ENCODE results near the gene LRRTM4.
"Not testable (repeated sequence)": the region's sequence is repeated elsewhere in the genome, so short reads cannot be mapped to it uniquely, and the experiment has no call there.

Gene LRRTM4

GRCh38 chr2:77046339-77046738, 475.8 kb downstream of the LRRTM4 start:
- DNase-seq, result no peak

GRCh38 chr2:77045456-77045855, 476.7 kb downstream of the LRRTM4 start:
- not testable (repeated sequence) for DNase-seq

- no peak for DNase-seq
Observed at GRCh38 chr2:77034445-77034844, 487.7 kb downstream of the LRRTM4 start.

GRCh38 chr2:77029237-77029636, 492.9 kb downstream of the LRRTM4 start:
- DNase-seq, result not testable (repeated sequence)

- no peak for DNase-seq
Observed at GRCh38 chr2:77028032-77028600, 494.1 kb downstream of the LRRTM4 start.

GRCh38 chr2:77025714-77026113, 496.5 kb downstream of the LRRTM4 start:
- DNase-seq, result no peak

GRCh38 chr2:77021161-77021560, 501.0 kb downstream of the LRRTM4 start:
- DNase-seq, result no peak

GRCh38 chr2:77018219-77018618, 504.0 kb downstream of the LRRTM4 start:
- DNase-seq, result no peak

GRCh38 chr2:77017355-77017745, 504.8 kb downstream of the LRRTM4 start:
- DNase-seq, result no peak

- DNase-seq, result no peak
Observed at GRCh38 chr2:77016443-77017354, 505.5 kb downstream of the LRRTM4 start.

- no peak for DNase-seq
Observed at GRCh38 chr2:77013953-77014352, 508.2 kb downstream of the LRRTM4 start.

- DNase-seq, result no peak
Observed at GRCh38 chr2:77013457-77013856, 508.7 kb downstream of the LRRTM4 start.

- no peak for DNase-seq
Observed at GRCh38 chr2:77009307-77009706, 512.9 kb downstream of the LRRTM4 start.

- DNase-seq, result no peak
Observed at GRCh38 chr2:77008853-77009252, 513.3 kb downstream of the LRRTM4 start.

- DNase-seq, result no peak
Observed at GRCh38 chr2:77007686-77008085, 514.5 kb downstream of the LRRTM4 start.

- no peak for DNase-seq
Observed at GRCh38 chr2:77005522-77005921, 516.7 kb downstream of the LRRTM4 start.

GRCh38 chr2:77001895-77002294, 520.3 kb downstream of the LRRTM4 start:
- DNase-seq, result no peak

GRCh38 chr2:76998704-76999103, 523.5 kb downstream of the LRRTM4 start:
- no peak for DNase-seq

GRCh38 chr2:76998152-76998551, 524.0 kb downstream of the LRRTM4 start:
- no peak for DNase-seq

- DNase-seq, result no peak
Observed at GRCh38 chr2:76997296-76997695, 524.9 kb downstream of the LRRTM4 start.

GRCh38 chr2:76985387-76986136, 536.6 kb downstream of the LRRTM4 start:
- DNase-seq, result no peak

- no peak for DNase-seq
Observed at GRCh38 chr2:76984359-76984758, 537.8 kb downstream of the LRRTM4 start.

- no peak for DNase-seq
Observed at GRCh38 chr2:76980067-76980787, 541.9 kb downstream of the LRRTM4 start.
